Stimulated activated CD4-positive, alpha-beta T cell treated with anti-CD3 and anti-CD28 coated beads, TNF-alpha, amount 100 ng/mL, for 4 hours (primary cell): ENCODE data around the gene RUFY1.
"Not testable (repeated sequence)": the region's sequence is repeated elsewhere in the genome, so short reads cannot be mapped to it uniquely, and the experiment has no call there.

Experiments
- DNase-seq, 3 experiments: peaks; one replicate each; pipeline ENCODE4 v3.0.0-alpha.2; 2020; ENCODE audit warnings: low read depth in 3 of 3

The RUFY1 gene

GRCh38 chr5:179550511-179551342 lies at the start of gene RUFY1:
RUFY1 (plus strand) TSS chr5:179550554; CDS start chr5:179550570, 16 bp downstream.
- DNase-seq = peak; percentile 66 to 80 (median 75)

DNA sequence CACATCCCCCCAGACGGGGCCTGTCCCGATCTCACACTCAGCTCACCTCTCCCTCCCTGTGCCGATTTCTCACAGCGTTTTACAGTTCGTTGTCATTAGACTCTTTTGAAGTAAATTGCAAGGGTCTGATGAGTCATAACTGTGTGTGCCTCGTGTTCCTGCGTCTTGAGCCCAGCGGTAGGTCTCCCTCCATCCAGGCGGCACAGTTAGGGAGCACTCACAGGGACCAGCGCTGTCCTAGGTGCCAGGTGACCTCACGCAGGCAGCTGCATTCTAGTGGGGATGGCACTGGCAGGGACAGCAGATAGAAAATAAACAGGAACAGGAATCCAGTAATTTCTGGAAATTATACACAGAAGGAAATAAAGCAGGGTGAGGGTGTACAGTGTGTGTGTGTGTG lies 48.4 kb upstream of the RUFY1 start:
- DNase-seq = not testable (repeated sequence)

DNA sequence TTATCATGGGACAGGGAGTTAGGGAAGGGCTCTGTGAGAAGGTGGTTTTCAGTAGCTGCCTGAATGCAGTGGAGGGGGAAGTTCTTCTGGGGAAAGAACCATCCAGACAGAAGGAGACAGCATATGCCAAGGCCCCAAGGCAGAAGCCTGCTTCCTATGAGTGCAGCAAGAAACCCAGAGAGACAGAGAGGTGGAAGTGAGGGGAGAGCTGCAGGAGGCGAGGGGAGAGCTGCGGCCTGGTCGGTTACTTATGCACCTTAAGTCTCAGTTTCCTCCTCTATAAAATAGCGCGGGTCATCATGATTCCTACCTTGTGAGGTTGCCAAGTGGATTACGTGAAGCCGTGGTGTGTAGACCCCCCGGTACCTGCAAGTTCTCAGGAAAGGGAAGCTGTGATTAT lies 47.9 kb upstream of the RUFY1 start:
- not testable (repeated sequence) for DNase-seq

GRCh38 chr5:179504191-179504590 lies 46.2 kb upstream of the RUFY1 start:
- DNase-seq = no peak

- DNase-seq = no peak
Observed at GRCh38 chr5:179504600-179505396, 45.6 kb upstream of the RUFY1 start.

- DNase-seq = no peak
Observed at GRCh38 chr5:179505636-179506261, 44.6 kb upstream of the RUFY1 start.

GRCh38 chr5:179509239-179509638 lies 41.1 kb upstream of the RUFY1 start:
- no peak for DNase-seq

DNA sequence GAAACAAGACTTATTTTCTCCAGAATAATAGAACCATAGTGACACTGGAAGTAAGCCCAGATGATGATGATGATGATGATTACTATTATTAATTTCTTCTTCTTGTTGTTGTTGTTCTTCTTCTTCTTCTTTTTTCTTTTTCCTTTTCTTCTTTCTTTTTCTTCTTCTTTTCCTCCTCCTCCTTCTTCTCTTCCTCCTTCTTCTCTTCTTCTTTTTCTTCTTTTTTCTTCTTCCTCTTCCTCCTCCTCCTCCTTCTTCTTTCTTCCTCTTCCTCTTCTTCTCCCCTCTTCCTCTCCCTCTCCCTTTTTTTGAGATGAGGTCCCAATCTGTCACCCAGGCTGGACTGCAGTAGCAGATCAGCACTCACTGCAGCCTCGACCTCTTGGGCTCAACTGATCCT lies 40.5 kb upstream of the RUFY1 start:
- DNase-seq = no peak

- DNase-seq = no peak
Observed at GRCh38 chr5:179512452-179513000, 37.8 kb upstream of the RUFY1 start.

DNA sequence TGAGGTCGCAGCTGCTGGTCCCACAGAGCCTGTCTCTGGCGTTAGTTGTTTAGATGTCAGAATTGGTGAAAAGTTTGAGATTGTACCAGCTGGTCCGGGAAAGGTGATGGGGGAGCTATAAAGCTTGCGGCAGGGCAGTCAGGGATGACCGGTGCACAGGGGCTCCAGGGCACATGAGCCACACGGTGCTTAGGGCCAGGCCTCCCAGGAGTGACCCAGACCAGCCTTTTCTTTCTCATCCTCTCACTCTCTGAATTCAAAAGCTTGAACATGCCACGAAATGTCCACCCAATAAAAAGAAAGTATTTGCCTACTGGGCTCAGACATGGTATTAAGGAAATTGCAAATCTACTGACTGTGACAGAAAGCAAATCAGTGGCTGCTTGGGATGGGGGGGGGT lies 34.9 kb upstream of the RUFY1 start:
- not testable (repeated sequence) for DNase-seq

DNA sequence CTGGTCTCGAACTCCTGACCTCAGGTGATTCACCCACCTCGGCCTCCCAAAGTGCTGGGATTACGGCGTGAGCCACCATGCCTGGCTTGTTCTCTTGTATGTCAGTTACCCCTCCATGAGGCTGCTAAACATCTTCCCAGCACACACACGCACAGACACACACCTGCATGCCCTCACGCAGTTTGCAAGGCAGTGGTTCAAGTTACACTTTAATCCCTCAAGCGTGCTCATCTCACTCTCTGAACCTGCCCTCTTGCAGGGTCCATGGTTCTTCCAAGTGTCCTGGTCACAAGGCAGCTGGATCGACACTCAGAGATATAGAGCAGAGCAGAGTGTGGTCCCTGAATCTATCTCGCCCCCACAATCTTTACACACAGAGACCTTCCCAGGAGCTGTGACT lies 34.1 kb upstream of the RUFY1 start:
- DNase-seq = no peak

DNA sequence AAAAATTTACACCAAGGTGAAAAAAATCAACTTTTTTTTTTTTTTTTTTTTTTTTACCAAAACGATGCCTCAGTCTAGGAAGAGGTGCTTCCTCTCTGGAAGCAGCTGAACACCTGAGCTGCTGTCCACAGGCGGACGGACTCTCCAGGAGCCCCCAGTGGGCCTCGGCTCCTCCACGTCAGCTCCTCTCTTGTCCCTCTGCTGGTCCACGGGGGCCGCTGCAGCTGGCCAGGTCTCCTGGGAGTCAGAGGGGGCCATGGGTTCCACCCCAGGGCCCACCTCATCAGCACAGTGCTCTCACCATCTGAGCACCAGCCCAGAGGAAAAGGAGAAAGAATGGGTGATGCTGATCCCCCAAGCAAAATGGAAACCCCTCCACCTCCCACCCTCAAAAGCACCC lies 32.6 kb upstream of the RUFY1 start:
- not testable (repeated sequence) for DNase-seq

GRCh38 chr5:179518369-179518768 lies 32.0 kb upstream of the RUFY1 start:
- not testable (repeated sequence) for DNase-seq

GRCh38 chr5:179519416-179520070 lies 30.8 kb upstream of the RUFY1 start:
- not testable (repeated sequence) for DNase-seq

DNA sequence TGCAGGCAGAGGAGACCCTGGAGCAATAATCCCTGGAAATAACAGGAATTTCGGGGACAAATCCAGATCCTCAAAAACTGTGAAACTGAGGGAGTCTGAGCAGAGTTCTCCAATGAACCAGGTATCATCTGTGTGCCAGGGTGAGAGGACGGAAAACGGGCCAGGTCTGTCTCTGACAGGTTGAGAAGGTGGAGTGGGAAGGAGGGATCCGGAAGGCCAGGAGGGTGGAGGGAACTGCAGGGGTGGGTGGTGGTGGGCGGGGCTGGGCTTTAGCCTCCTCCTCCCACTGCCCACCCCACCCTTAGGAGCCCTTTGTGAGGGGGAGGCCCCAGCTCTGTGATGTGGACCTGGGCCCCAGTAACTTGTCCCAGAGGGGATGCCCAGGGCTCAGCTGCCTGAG lies 28.2 kb upstream of the RUFY1 start:
- not testable (repeated sequence) for DNase-seq

- DNase-seq = no peak
Observed at GRCh38 chr5:179526978-179527377, 23.4 kb upstream of the RUFY1 start.

DNA sequence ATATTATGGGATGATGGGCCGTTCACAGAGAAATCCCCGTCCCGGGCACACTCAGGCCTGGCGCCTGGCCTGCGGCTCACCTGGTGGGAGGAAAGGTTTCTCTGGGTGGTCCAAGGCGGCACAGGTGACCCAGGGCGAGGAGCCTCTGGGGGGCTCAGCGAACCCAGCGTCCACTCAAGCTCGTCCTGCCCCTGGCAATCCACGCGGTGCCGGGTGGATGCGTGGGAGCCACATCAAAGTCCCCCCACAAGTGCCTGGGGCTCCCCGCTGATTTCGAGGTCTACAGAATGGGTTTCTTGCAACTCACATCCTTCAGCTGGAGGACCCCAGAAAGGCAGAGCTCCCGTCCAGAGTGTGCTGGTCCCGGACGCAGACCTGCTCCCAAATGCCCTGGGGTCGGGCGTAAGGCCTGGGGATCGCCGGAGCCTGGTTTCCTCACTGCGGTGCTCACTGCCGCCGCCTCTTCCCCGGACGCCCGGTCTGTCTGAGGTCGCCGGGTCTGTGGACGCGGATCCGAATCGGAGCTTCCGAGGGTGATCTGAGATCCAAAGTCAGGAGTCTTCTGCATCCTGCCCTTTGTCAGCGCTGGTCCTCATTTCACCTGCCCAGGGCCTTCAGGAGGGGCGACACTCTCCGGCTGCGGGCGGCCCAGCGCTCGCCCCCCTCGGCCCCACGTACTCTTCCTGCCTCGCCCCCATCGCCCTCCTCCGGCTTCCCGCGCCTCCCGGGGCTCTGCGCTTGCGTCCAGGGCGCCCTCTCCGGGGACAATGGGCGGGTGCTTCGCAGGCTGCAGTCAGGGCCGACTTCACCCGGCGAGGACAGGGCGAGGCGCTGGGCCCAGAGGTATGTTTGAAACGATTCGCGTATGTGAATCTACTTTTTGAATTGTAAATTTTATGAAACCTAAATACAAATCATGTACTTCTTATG lies 20.0 kb upstream of the RUFY1 start:
- DNase-seq = peak; percentile 34 to 50 (median 45)

DNA sequence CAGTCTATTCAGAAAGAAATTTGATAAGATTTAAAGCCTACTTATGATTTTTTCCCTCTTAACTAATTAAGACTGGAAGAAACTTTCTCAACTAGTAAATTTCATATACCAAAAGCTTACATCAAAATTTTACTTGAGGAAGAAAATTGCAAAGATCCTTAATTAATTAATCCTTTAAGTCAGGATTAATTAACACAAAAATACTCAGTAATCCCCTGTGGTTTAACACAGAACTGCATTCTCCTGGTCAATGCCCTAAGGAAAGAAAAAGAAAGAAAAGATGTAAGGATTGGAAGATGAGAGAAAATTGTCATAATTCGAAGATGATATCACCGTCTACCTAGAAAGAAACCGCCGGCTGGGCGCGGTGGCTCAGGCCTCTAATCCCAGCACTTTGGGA lies 17.3 kb upstream of the RUFY1 start:
- no peak for DNase-seq

DNA sequence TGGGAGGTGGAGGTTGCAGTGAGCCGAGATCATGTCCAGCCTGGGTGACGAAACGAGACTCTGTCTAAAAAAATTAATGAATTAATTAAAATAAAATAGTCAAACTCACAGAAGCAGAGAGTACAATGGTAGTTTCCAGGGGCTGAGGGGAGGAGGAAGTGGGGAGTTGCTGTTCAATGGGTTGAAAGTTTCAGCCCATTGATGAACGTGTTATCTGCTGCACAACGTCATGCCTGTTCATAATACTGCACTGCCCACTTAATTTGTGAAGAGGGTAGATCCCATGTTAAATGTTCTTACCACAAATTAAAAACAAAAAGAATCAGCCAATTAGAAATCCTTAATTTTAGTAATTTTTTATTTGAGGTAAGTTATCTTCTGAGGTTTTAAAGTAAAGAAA lies 16.4 kb upstream of the RUFY1 start:
- DNase-seq = no peak

DNA sequence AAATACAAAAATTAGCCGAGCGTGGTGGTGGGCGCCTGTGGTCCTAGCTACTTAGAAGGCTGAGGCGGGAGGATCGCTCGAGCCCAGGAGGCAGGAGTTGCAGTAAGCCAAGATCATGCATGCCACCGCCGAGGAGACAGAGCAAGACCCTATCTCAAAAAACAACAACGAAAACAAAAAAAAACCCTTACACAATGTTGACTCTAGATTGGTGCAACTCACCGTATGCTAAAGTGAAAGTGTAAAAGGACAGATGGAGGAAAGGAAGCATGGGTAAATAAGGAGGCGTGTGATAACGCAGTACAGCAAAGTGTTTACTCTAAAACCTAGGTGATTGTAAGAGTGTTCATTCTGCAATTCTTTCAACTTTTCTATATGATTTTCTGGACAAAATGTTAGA lies 15.9 kb upstream of the RUFY1 start:
- DNase-seq = no peak
